ENCODE results near the gene DSCAML1.

DSCAML1 gene

GRCh38 chr11:117642396-117642795 is 154.6 kb downstream of the DSCAML1 start:
- H3K4me3 ChIP-seq (replicated peaks; ENCODE audit: low read depth, low read length): no peak overlapping the region
- DNase-seq (ENCODE audit: low read depth): no peak
- TF ChIP-seq, protein P1, sequence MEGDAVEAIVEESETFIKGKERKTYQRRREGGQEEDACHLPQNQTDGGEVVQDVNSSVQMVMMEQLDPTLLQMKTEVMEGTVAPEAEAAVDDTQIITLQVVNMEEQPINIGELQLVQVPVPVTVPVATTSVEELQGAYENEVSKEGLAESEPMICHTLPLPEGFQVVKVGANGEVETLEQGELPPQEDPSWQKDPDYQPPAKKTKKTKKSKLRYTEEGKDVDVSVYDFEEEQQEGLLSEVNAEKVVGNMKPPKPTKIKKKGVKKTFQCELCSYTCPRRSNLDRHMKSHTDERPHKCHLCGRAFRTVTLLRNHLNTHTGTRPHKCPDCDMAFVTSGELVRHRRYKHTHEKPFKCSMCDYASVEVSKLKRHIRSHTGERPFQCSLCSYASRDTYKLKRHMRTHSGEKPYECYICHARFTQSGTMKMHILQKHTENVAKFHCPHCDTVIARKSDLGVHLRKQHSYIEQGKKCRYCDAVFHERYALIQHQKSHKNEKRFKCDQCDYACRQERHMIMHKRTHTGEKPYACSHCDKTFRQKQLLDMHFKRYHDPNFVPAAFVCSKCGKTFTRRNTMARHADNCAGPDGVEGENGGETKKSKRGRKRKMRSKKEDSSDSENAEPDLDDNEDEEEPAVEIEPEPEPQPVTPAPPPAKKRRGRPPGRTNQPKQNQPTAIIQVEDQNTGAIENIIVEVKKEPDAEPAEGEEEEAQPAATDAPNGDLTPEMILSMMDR (IDR thresholded peaks at IDR 0.05; ENCODE audit: low read length, missing control alignments): no peak

DNA sequence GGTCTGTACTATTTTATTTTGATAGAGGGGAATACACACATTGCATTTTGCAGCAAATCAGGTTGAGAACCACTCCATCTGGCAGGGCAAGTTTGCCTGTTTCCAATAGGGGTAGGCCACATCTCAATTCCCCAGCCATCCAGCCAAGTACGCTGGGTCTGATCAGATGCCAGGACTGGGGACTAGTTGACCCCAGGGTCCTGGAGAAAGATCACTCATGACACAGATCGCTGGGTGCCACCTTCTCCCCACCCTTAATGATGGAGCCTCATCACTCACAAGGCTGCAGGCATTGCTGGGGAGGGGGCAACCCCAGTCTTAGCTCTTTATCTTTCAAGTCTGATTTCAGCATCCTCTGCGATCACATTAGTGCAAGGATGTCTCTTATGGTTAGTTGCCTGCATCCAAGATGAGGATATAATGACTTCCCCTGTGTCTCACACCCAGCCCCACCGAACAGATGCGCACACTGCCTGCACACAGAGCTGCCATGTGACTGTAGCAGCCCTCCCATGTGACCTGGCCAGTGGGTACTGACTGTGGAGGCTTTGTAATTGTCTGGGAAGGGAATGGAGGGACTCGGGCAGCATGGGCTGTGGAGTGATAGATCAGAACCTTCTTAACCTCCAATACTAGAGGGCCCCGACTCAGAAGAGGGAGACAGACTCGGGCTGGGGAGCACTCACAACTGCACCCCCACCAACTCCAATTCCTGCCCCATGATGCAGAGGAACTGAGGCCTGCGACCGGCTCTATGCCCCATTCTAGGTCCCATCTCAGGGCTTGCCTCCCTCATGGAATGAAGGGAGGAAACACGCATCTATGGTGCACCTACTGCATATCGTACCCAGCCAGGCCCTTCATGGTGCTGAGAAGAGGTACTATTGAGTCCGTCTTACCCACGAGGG is 155.8 kb downstream of the DSCAML1 start:
- TF ChIP-seq, protein P1 (IDR thresholded peaks at IDR 0.05; ENCODE audit: low read length, missing control alignments): no peak
- DNase-seq (ENCODE audit: low read depth): no peak
- no peak overlapping the region for H3K4me3 ChIP-seq (replicated peaks; ENCODE audit: low read depth, low read length)

GRCh38 chr11:117640041-117640440 is 157.0 kb downstream of the DSCAML1 start:
- DNase-seq (ENCODE audit: low read depth): no peak
- TF ChIP-seq, protein P1 (IDR thresholded peaks at IDR 0.05; ENCODE audit: low read length, missing control alignments): no peak
- no peak overlapping the region for H3K4me3 ChIP-seq (replicated peaks; ENCODE audit: low read depth, low read length)

- TF ChIP-seq, protein P1 (IDR thresholded peaks at IDR 0.05; ENCODE audit: low read length, missing control alignments): no peak
- H3K4me3 ChIP-seq (replicated peaks; ENCODE audit: low read depth, low read length): no peak overlapping the region
- DNase-seq (ENCODE audit: low read depth): no peak
These were observed 157.4 kb downstream of the DSCAML1 start for GRCh38 chr11:117639601-117640000.

DNA sequence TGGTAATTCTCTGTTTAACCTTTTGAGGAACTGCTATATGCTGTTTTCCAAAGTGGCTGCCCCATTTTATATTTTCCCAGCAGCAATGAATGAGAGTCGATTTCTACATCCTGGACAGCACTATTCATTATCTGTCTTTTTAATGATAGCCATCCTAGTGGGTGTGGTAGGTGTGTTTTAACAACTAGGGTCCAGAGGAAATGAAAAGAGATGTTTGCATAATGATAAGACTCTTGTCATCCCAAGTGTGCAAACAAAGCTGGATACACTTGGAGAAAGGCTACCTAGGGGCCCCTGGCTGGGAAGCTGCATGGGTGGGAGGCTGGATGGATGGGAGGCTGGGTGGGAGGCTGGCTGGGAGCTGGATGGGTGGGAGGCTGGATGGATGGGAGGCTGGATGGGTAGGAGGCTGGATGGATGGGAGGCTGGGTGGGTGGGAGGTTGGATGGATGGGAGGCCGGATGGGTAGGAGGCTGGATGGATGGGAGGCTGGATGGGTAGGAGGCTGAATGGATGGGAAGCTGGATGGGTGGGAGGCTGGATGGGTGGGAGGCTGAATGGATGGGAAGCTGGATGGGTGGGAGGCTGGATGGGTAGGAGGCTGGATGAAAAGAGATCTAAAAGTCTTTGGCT is 158.0 kb downstream of the DSCAML1 start:
- TF ChIP-seq, protein P1 (IDR thresholded peaks at IDR 0.05; ENCODE audit: low read length, missing control alignments): no peak
- DNase-seq (ENCODE audit: low read depth): no peak
- no peak overlapping the region for H3K4me3 ChIP-seq (replicated peaks; ENCODE audit: low read depth, low read length)

DNA sequence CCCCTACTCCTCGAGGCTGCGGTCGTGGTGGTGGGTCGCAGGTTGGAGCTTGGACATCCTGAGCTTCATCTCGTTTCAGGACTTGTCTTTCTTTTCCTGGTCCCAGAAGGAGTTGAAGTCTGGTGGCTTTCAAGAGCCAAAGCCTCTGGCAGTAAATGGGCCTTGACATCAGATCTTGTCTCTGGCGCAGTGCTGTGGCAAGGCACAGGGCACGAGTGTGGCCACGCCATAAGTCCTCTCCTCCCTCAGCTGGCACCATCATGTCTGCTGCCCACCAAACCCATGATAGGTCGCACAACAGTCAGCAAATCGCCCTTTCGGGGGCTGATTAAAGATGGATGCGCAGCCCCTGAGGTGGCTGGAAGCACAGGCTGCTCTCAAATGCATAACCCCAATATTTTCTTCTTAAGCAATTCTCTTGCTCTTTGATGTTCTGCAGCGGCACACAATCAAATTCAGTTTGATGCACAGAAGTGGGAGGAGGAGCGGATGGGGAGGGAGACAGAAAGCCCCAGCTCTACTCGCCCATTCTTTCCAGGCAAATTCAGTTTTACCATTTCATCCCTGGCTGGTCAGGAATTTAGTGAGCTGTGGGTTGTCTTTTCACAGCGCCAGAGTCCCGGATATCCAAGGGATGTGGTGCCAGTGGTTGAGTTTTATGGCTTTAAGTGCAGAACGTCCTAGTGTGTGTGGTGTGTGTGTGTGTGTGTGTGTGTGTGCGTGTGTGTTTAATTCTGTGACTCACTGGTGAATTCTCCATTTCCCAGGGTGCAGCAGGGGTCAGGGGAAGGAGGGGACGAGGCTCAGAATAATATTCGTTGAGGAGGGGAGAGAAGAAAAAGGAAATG is 162.0 kb downstream of the DSCAML1 start:
- no peak for DNase-seq (ENCODE audit: low read depth)
- TF ChIP-seq, protein P1 (IDR thresholded peaks at IDR 0.05; ENCODE audit: low read length, missing control alignments): no peak
- no peak overlapping the region for H3K4me3 ChIP-seq (replicated peaks; ENCODE audit: low read depth, low read length)
